Measurements from ENCODE around the gene ONECUT3. TPM values are rescaled to one million over a fixed set of nuclear protein-coding genes. Genes with fewer than 3 reads are reported as not detected.
A peak's percentile ranks its signal among the peaks of the same experiment; 100 is the strongest.

The ONECUT3 gene
- total and polyA plus RNA-seq, 9 of the 15 experiments (the other 6 are each of a cell fraction or from before 2014, with no cell fraction given) = not detected

GRCh38 chr19:1747285-1748114 lies 5.8 kb upstream of the ONECUT3 start (continued):
- no peak for TF ChIP-seq CUX1 (CRISPR knock-in tag; IDR thresholded peaks at IDR 0.05)
- TF ChIP-seq ZNF431 (CRISPR knock-in tag; IDR thresholded peaks at IDR 0.05) = no peak
- no peak for TF ChIP-seq ZBTB1 (CRISPR knock-in tag; IDR thresholded peaks at IDR 0.05; ENCODE audit: borderline replicate concordance, low read depth)
- TF ChIP-seq PRPF4 (IDR thresholded peaks at IDR 0.05; ENCODE audit: insufficient read depth, low read depth, low read length, poor library complexity, severe bottlenecking) = no peak
- no peak for TF ChIP-seq ATF1 (CRISPR knock-in tag; IDR thresholded peaks at IDR 0.05)
- peak; percentile 67 for TF ChIP-seq ATF1 (tag; IDR thresholded peaks at IDR 0.05)
- peak; percentile 27 for TF ChIP-seq KDM5B (IDR thresholded peaks at IDR 0.05; ENCODE audit: insufficient replicate concordance, low read depth, low read length)
- TF ChIP-seq POLR2AphosphoS2 (IDR thresholded peaks at IDR 0.05; ENCODE audit: low read length) = no peak
- TF ChIP-seq MAFG (tag; conservative IDR thresholded peaks at IDR 0.05) = no peak
- no peak for TF ChIP-seq ZNF436 (CRISPR knock-in tag; IDR thresholded peaks at IDR 0.05)
- TF ChIP-seq CGGBP1 (CRISPR knock-in tag; IDR thresholded peaks at IDR 0.05) = no peak
- TF ChIP-seq FOSL1 (tag; conservative IDR thresholded peaks at IDR 0.05) = peak; percentile 100
- TF ChIP-seq ZBTB12 (CRISPR knock-in tag; IDR thresholded peaks at IDR 0.05) = no peak
- TF ChIP-seq SMARCC2 (IDR thresholded peaks at IDR 0.05; ENCODE audit: low read depth) = peak; percentile 36; the same call in 1 of the 2 replicates
- TF ChIP-seq SRSF7 (optimal IDR thresholded peaks at IDR 0.05; ENCODE audit: low read depth, low read length) = no peak
- TF ChIP-seq ZBTB43 (CRISPR knock-in tag; IDR thresholded peaks at IDR 0.05) = no peak
- no peak for TF ChIP-seq ZNF384 (IDR thresholded peaks at IDR 0.05; ENCODE audit: low read depth, low read length)
- TF ChIP-seq YBX1 (IDR thresholded peaks at IDR 0.05) = no peak
- peak in 1 of 2 experiments; percentile 19; a peak in 1 of 3 replicates for TF ChIP-seq CBX3 (IDR thresholded peaks at IDR 0.05; ENCODE audit: borderline replicate concordance in 1 of 2, low read length in 2 of 2)
- no peak for TF ChIP-seq HNRNPH1 (optimal IDR thresholded peaks at IDR 0.05; ENCODE audit: low read depth, low read length)
- no peak for TF ChIP-seq U2AF2 (optimal IDR thresholded peaks at IDR 0.05; ENCODE audit: low read depth, low read length)
